GM12892 (cell line): Measurements from ENCODE around the gene HELB. TPM values are rescaled to one million over a fixed set of nuclear protein-coding genes. Genes with fewer than 3 reads are reported as not detected.

ENCODE experiments used
- DNase-seq: peaks from one replicate; pipeline ENCODE4 v3.0.0; 2011; ENCODE audit not compliant: insufficient read length
- FAIRE-seq: peaks from 2 replicates; lab custom pipeline; 2011; peaks lifted over from hg19 to GRCh38; lab: Jason Lieb, UNC
- POLR2A ChIP-seq: IDR thresholded peaks from 2 replicates; pipeline ENCODE4 v1.6.1; 2011; ENCODE audit warnings: low read depth, low read length, control low read depth
- POLR2AphosphoS5 ChIP-seq: IDR thresholded peaks from 2 replicates; pipeline ENCODE4 v1.6.1; 2011; ENCODE audit warnings: low read depth, low read length, control low read depth
- TAF1 ChIP-seq: IDR thresholded peaks from 2 replicates; pipeline ENCODE4 v1.6.1; 2011; ENCODE audit warnings: low read depth, mild to moderate bottlenecking, control low read depth, low read length, borderline replicate concordance
- polyA plus RNA-seq: library from polyadenylated mRNA; unstranded; fragments of >200 nt; gene quantifications from one replicate; pipeline ENCODE4 v1.2.1, GENCODE V29; 2012; ENCODE audit warnings: missing spikeins, inconsistent platforms; ENCODE audit not compliant: missing spikeins

The HELB gene
- polyA plus RNA-seq, result 5.6 TPM

DNA sequence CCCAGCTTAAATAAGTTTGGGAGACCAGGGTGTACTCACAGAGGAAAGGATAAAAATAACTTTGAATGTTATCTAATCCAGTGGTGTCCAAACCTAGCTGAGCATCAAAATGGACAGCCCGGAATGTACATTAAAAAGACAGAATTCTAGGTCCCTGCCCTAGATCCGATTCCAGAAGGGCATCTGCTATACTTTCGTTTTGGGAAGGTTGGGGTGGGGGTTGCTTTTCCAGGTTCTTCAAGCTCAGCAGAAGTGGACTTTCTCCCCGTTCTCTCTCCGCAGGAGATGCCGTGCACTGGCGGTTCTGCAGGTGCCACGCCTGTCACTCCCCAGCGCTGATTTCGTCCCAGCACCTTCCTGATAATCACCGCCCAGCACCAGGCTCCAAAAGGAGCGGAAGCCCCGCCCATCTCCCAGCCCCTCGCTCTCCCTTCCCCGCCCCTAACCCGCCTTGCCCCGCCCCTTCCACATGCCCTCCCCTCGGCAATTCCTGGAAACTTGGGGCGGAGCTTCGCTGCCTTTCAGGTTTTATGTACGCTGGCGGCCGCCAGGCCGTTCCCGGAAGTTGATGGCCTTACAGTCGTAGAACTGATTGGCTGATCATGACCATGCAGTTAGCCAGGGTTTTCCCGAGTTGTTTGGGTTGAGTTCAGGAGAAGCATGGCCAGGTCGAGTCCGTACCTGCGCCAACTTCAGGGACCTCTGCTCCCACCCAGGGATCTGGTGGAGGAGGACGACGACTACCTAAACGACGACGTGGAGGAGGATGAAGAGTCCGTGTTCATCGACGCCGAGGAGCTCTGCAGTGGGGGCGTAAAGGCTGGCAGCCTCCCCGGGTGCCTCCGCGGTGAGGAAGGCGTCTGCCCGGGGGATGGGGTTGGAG is at the start of gene HELB:
Gene HELB (plus strand): TSS at position 550 of the 883 bp plus-strand sequence. CDS start 111 bp downstream, at position 661.
- TF ChIP-seq POLR2AphosphoS5, result peak; percentile 92
- TF ChIP-seq POLR2A, result peak; percentile 87
- 0 out of 2 replicates have a peak, but pooled peaks have one; percentile 45 for TF ChIP-seq TAF1
- DNase-seq (peak; percentile 63), FAIRE-seq (peak; percentile 99)

DNA sequence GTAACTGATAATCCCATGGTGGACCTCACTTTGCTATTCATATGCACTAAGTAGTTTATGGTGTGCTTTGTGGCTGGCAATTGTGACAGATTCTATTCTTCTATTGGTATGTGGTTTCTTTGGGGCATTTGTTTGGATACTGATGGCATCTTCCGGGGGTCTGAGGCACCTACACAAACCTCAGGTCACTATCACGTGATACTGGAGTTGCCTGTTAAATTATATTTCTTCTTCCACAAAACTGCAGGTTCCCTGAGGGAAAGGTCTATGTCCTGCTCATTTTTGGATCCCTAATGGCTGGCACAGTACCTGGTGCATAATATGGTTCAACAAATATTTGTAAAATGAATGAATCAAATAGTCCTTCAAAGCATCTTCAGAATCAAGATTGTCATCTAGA is 49.5 kb upstream of the HELB start:
- FAIRE-seq (no peak), DNase-seq (no peak)
- TF ChIP-seq TAF1 (no peak), POLR2A (no peak), POLR2AphosphoS5 (no peak)

DNA sequence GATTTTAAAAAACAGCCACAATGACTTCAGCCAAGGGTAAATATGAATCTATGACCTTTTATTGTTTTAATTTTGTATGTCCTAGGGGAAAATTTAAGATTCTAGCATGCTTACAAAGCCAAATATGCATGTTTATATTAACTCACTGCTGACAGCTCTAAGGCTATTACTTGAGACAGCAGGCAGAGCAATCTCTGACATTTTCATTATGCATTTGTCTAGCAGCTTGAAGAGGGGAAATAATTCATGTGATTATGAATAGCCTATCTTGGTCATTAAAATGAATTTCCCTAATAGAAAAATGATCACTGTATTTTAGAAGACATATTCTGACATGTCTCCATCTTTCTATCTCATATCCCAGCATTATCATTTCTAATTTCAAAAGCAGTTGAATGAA is 46.6 kb upstream of the HELB start:
- no peak for TF ChIP-seq TAF1
- TF ChIP-seq POLR2A, result no peak
- no peak for TF ChIP-seq POLR2AphosphoS5
- DNase-seq, result no peak
- FAIRE-seq, result no peak

DNA sequence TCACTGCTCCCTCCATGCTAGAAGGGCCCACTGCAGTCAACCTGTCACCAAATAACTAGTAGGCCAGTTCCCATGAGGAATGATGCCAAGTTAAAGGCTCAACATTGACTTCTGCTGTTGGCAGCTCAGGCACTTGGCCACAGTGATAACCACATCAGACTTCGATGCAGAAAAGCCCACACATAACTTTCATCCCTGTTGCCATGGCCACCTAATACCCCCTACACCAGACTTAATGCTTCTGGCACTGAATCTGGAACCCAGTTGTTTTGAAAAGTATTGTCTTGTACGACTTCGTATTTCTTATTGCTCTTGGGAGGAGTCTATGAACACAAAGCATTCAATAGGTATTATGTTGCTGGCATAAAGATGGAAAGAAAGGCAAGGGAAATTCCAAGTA is 44.3 kb upstream of the HELB start:
- FAIRE-seq, result no peak
- TF ChIP-seq POLR2AphosphoS5 (no peak), TAF1 (no peak), POLR2A (no peak)
- no peak for DNase-seq

DNA sequence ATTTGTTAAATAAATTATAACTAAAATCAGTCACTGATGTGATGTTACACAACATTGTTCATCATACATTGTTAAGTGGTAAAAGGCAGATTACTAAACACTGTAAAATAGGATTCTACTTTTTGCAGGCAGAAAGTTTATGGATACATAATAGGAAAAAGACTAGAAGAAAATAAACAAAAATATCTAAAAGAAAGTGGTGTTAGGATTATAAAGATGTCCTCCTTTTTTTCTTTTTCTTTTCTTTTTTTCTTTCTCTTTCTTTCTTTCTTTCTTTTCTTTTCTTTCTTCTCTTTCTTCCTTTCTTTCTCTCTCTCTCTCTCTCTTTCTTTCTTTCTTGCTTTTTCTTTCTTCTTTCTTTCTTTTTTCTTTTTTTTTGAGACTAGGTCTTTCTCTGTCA is 39.6 kb upstream of the HELB start:
- DNase-seq, result no peak
- no peak for TF ChIP-seq TAF1
- no peak for TF ChIP-seq POLR2A
- TF ChIP-seq POLR2AphosphoS5, result no peak
- no peak for FAIRE-seq

DNA sequence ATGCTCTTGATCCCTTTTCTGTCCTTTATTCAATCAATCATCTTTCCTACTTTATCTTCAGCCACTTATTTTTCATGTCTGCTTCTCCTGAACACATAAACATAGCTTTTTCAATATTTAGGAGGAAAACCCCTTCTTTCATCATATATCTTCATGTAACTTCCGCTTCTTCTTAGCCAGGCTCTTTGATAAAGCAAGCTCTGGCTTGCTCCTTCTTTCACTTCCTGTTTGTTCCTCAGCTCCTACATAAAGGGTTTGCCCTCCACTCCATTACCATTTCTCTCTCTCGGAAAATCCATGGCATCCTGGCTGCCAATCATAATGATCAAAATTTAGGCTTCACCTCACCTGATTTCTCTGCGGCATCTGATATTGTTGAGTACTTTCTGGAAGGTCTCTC is 33.7 kb upstream of the HELB start:
- no peak for FAIRE-seq
- no peak for DNase-seq
- TF ChIP-seq TAF1 (no peak), POLR2AphosphoS5 (no peak), POLR2A (no peak)

DNA sequence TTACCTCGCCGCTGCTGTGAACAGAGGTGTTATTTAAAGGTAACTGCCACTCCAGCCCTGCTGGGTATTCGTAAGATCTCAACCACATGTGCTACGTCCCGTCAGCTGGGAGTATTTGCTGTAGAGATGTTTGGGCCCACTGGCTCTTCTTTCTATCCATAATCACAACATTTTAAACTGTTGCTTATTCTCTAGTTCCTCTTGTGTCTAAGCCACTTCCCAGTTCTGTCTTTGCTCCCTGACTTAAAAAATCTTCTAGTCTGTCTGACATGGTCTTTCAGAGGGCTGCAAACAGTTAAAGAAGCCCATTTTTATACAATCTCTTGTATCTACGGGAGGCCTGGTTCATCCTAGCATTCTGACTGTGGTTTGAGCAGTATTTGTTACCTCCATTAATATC is 33.2 kb upstream of the HELB start:
- peak; percentile 36 for FAIRE-seq
- DNase-seq, result no peak
- no peak for TF ChIP-seq TAF1
- no peak for TF ChIP-seq POLR2A
- no peak for TF ChIP-seq POLR2AphosphoS5

DNA sequence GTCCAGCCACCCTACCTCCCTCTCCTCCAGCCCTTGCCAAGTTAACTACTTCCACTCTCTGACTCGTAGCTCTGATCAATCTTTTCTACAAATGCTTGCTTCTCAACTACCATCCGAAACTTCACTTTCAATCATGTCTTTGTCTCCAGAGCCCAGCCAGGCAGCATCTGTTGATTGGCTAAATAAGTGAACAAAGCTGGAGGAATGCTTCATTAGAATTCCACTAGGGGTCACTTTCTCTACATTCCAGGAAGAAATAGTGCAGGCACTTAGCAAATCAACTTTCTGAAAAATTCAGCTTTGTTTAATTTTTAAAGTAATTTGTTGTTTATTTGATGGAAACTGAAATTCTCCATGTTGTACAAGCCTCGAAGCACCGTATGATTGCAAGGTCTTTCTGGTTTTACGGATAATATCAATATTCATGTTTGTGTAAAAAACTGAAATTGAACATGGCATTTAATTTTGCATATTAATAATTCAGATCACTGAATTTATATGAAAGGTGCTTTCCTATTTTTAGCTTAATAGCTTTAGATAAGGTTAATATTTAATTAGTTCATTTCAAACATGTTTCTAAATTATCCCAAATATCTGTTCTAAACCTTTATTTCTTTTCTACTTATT is 32.4 kb upstream of the HELB start:
- FAIRE-seq, result peak; percentile 33
- TF ChIP-seq POLR2AphosphoS5 (no peak), POLR2A (no peak), TAF1 (no peak)
- DNase-seq, result no peak

DNA sequence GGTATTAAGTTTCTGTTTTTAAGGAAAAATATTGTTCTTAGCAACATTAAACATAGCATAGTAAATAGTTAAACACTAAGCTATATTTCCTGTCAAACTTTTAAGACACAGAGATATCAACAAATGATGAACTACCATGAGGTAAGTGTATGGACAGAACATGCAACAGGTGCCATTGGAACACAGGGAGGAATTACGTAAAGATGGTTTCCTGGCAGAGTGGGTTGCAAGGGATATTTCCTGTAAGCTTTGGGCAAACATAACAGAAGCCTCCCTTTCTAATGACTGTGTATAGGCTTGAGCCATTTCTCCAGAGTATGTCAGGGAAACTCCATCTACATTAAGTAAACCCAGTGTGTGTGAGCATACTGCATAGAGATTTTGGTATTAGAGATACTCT is 31.7 kb upstream of the HELB start:
- DNase-seq, result no peak
- FAIRE-seq, result no peak
- TF ChIP-seq POLR2A (no peak), POLR2AphosphoS5 (no peak), TAF1 (no peak)

DNA sequence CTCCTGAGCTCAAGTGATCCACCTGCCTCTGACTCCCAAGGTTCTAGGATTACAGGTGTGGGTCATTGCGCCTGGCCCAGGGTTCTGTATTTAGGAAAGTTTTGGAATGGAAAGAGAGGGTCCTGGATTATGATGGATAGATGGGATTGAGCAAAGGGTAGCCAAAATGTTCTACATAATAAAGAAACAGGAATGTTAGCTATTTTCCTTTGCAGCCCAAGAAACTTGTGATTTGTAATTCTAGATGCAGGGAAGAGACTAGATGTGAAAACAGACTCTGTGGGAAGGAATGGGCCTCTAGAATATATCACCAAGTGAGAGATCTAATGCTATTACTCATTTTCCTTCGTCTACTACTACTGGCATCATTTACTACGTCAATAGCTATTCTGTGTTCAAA is 29.6 kb upstream of the HELB start:
- no peak for FAIRE-seq

DNA sequence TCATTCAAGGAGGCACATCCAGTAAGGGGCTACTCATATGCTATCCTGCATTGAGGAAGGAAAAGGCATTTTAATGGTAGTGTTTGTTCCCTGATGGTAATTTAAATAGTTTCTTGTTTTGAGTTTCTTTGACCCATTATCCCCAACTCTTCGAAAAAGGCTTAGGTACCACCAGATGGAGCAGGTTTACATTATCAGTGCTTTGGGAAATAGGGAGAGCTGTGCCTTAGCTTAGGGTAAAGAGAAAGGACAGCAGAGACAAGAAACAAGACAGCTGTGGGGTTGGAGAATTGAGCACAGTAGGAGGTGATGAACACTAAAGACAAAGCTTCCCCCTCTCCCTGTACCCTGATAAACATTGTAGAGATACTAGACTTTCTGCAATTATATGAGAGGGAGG is 29.1 kb upstream of the HELB start:
- no peak for FAIRE-seq
- DNase-seq, result no peak
- TF ChIP-seq POLR2AphosphoS5 (no peak), TAF1 (no peak), POLR2A (no peak)

More for the DNA sequence above, 29.6 kb upstream of the HELB start:
- TF ChIP-seq POLR2A (no peak), TAF1 (no peak), POLR2AphosphoS5 (no peak)
- no peak for DNase-seq
